Endodermal cell (in vitro differentiated cells): ENCODE measurements around the gene STXBP6. TPM values are rescaled to one million over a fixed set of nuclear protein-coding genes. Genes with fewer than 3 reads are reported as not detected.

Source experiments
- DNase-seq: peaks from one replicate; pipeline ENCODE4 v3.0.0-alpha.2; 2017
- H3K27ac ChIP-seq: 2 replicates; pipeline ENCODE4 v1.5.1; 2013; ENCODE audit warnings: mild to moderate bottlenecking, low read depth, low read length, moderate library complexity
- H3K27me3 ChIP-seq: 2 replicates; pipeline ENCODE4 v1.6.1; 2013; ENCODE audit warnings: mild to moderate bottlenecking, low read length, moderate library complexity; ENCODE audit not compliant: insufficient read depth, control insufficient read depth, poor library complexity, severe bottlenecking
- H3K36me3 ChIP-seq: 2 replicates; pipeline ENCODE4 v1.7.0; 2013; ENCODE audit warnings: mild to moderate bottlenecking, low read length, moderate library complexity; ENCODE audit not compliant: control insufficient read depth, insufficient read depth
- H3K4me1 ChIP-seq: one replicate; pipeline ENCODE4 v1.7.0; 2013; ENCODE audit warnings: low read length; ENCODE audit not compliant: control insufficient read depth, insufficient read depth
- H3K4me3 ChIP-seq: 2 replicates; pipeline ENCODE4 v1.5.1; 2013; ENCODE audit warnings: mild to moderate bottlenecking, low read length, moderate library complexity
- H3K9ac ChIP-seq: 2 replicates; pipeline ENCODE4 v1.6.1; 2013; ENCODE audit warnings: mild to moderate bottlenecking, low read length, moderate library complexity; ENCODE audit not compliant: poor library complexity, severe bottlenecking; ENCODE audit errors: extremely low read depth
- H3K9me3 ChIP-seq: 2 replicates; pipeline ENCODE4 v1.6.1; 2013; ENCODE audit warnings: mild to moderate bottlenecking, low read length, moderate library complexity; ENCODE audit not compliant: control insufficient read depth
- H3K27ac Mint-ChIP-seq: 2 replicates; pipeline ENCODE4 v1.8.0; 2020; ENCODE audit warnings: mixed read lengths
- H3K27me3 Mint-ChIP-seq: 2 replicates; pipeline ENCODE4 v1.8.0; 2021; ENCODE audit warnings: mild to moderate bottlenecking, mixed read lengths; ENCODE audit not compliant: insufficient read depth
- H3K36me3 Mint-ChIP-seq: 2 replicates; pipeline ENCODE4 v1.8.0; 2020; ENCODE audit warnings: low read depth, mixed read lengths
- H3K4me1 Mint-ChIP-seq: 2 replicates; pipeline ENCODE4 v1.8.0; 2020; ENCODE audit warnings: mixed read lengths
- H3K4me3 Mint-ChIP-seq: 2 replicates; pipeline ENCODE4 v1.8.0; 2020; ENCODE audit warnings: mild to moderate bottlenecking, moderate library complexity, mixed read lengths
- H3K9me3 Mint-ChIP-seq: 2 replicates; pipeline ENCODE4 v1.8.0; 2020; ENCODE audit warnings: mild to moderate bottlenecking, mixed read lengths
- CTCF ChIP-seq: fragments of 200-600 bp; sonication (generic); conservative IDR thresholded peaks from 2 replicates; pipeline ENCODE4 v1.5.0; 2021; ENCODE audit warnings: antibody characterized with exemption, mild to moderate bottlenecking
- WGBS, 2 experiments: methylation state at CpG; one replicate each; pipeline versions ENCODE4 v1.1.5 to v1.1.7; 2013; ENCODE audit warnings: missing lambda C conversion rate in 2 of 2, mixed read lengths in 1 of 2; ENCODE audit not compliant: insufficient coverage in 1 of 2, insufficient read length in 1 of 2; 5-methylcytosine and 5-hydroxymethylcytosine counted together
- total RNA-seq, 2 donors: library from RNA; stranded (reverse); fragmentation: NEBNext Ultra II Directional in 1 of 2; extraction: Animal tissue kit (Norgen Biotek cat#: 25700) in 1 of 2; gene quantifications; 2 replicates in 1 of 2; 3 replicates in 1 of 2; pipeline ENCODE4 v1.2.1, GENCODE V29; 2021

Gene STXBP6
- total RNA-seq, 2 donors from 2014 or later = 0.64 to 1.5 TPM

DNA sequence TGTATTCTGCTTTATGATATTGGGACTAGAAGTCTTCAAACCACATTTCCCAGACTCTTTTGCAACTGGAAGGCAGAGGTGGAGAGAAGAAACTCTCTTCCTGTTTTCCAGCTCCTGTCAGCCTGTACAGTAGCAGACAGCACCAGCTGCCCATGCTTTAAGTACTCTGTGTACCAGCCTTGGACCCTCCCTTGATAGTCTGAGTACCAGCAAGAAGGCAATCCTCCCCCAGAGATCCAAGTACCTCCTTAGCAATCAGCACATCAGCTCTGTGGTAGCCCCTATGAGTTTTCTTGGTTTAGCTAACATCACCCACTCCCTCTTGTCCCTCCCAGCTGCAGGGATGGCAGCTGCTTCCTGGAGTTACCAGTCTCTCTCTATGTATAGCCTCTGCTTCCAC is 56.3 kb downstream of the STXBP6 start:
- Mint-ChIP-seq H3K9me3 (no peaks in the 10 kb centered on the region), H3K36me3 (no peaks in the 10 kb centered on the region), H3K27me3 (no peaks in the 10 kb centered on the region), H3K4me3 (no peak overlapping the region), H3K4me1 (no peaks in the 10 kb centered on the region), H3K27ac (no peak overlapping the region)
- no peak for DNase-seq
- Histone ChIP-seq H3K9me3 (no peaks in the 10 kb centered on the region), H3K36me3 (no peaks in the 10 kb centered on the region), H3K4me1 (no peaks in the 10 kb centered on the region), H3K9ac (no peak overlapping the region), H3K4me3 (no peak overlapping the region), H3K27ac (no peak overlapping the region), H3K27me3 (peaks cover 5% of the 10 kb centered on the region)
- no peak for TF ChIP-seq CTCF

- H3K36me3 ChIP-seq = no peaks in the 10 kb centered on the region
- H3K9ac ChIP-seq = no peak overlapping the region
- H3K27ac ChIP-seq = no peak overlapping the region
- 88 to 97% methylated on average over 5 of the region's 5 CpGs for WGBS, 2 experiments
- no peak for TF ChIP-seq CTCF
- no peaks in the 10 kb centered on the region for H3K9me3 ChIP-seq
- H3K4me3 ChIP-seq = no peak overlapping the region
- no peaks in the 10 kb centered on the region for H3K4me1 ChIP-seq
- peaks cover 5% of the 10 kb centered on the region for H3K27me3 ChIP-seq
- Mint-ChIP-seq H3K27me3 (no peaks in the 10 kb centered on the region), H3K4me1 (no peaks in the 10 kb centered on the region), H3K4me3 (no peak overlapping the region), H3K27ac (no peak overlapping the region), H3K9me3 (no peaks in the 10 kb centered on the region), H3K36me3 (no peaks in the 10 kb centered on the region)
- no peak for DNase-seq
These were observed 57.2 kb downstream of the STXBP6 start for GRCh38 chr14:24992624-24993360.

- DNase-seq = no peak
These were observed 58.1 kb downstream of the STXBP6 start for GRCh38 chr14:24991821-24992220.

More at GRCh38 chr14:24991821-24992220, 58.1 kb downstream of the STXBP6 start:
- Mint-ChIP-seq H3K27ac (no peak overlapping the region), H3K27me3 (no peaks in the 10 kb centered on the region), H3K4me1 (no peaks in the 10 kb centered on the region), H3K9me3 (no peaks in the 10 kb centered on the region), H3K4me3 (no peak overlapping the region), H3K36me3 (no peaks in the 10 kb centered on the region)
- Histone ChIP-seq H3K36me3 (no peaks in the 10 kb centered on the region), H3K27me3 (peaks cover 5% of the 10 kb centered on the region), H3K27ac (no peak overlapping the region), H3K9ac (no peak overlapping the region), H3K9me3 (no peaks in the 10 kb centered on the region), H3K4me3 (no peak overlapping the region), H3K4me1 (no peaks in the 10 kb centered on the region)
- 93 to 94% methylated on average over 5 to 6 of the region's 6 CpGs for WGBS, 2 experiments
- no peak for TF ChIP-seq CTCF
